Omental fat pad (tissue), 4 donors: Measurements from ENCODE around the gene SSBP1. TPM values are rescaled to one million over a fixed set of nuclear protein-coding genes. Genes with fewer than 3 reads are reported as not detected.

Source experiments
- ATAC-seq: fragments of 150-250 bp; one replicate; pipeline ENCODE4 v1.9.1; 2016; ENCODE audit warnings: mild to moderate bottlenecking, moderate library complexity; ENCODE audit not compliant: low FRiP score
- DNase-seq: peaks from one replicate; pipeline ENCODE4 v3.0.0-alpha.2; 2019; ENCODE audit warnings: low spot score
- CTCF ChIP-seq, 3 donors: fragments of 450-650 bp; IDR thresholded peaks; one replicate each; pipeline ENCODE4 v1.5.1; 2016 to 2017; ENCODE audit warnings: antibody characterized with exemption in 3 of 3, mild to moderate bottlenecking in 3 of 3, moderate library complexity in 2 of 3
- total RNA-seq, 4 donors: library from RNA; depleted of rRNA; stranded (reverse); fragments of >200 nt; gene quantifications; one replicate each; pipeline ENCODE4 v1.1.0, GENCODE V29; 2016

Gene SSBP1
- total RNA-seq, 4 donors from 2014 or later, result 76.8 to 106 (median 92.0) TPM

DNA sequence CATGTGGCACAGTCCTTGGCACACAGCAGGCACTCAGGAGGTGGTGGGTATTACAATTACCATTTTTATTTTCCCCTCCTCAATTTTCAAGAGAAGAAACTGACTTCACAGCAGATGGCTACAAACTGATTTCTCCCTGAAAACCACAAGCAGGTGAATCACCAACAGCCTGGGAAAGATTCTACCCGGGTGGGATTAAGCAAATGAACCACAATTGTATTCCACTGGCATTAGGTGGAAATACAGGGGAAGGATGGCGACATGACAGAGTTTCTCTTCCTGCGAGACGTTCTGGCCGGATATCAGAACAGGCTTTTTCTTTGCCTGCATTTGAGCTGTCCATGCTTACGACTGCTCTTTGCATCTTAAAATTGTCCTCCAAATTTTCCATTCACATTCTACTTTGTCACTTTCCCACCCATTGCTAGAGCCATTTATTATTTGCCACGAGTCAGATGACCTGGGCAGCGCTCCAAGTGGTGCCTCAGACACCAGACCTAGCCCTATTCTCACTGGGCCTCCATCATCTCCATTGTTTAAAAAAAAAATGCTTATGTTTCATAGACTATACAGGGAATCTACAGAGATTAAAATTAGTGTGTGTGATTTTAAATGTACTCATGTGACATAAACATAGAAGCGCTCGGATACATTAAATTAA is 40.8 kb upstream of the SSBP1 start:
- DNase-seq (no peak), ATAC-seq (no peak)
- no peak for TF ChIP-seq CTCF (IDR thresholded peaks at IDR 0.05)

DNA sequence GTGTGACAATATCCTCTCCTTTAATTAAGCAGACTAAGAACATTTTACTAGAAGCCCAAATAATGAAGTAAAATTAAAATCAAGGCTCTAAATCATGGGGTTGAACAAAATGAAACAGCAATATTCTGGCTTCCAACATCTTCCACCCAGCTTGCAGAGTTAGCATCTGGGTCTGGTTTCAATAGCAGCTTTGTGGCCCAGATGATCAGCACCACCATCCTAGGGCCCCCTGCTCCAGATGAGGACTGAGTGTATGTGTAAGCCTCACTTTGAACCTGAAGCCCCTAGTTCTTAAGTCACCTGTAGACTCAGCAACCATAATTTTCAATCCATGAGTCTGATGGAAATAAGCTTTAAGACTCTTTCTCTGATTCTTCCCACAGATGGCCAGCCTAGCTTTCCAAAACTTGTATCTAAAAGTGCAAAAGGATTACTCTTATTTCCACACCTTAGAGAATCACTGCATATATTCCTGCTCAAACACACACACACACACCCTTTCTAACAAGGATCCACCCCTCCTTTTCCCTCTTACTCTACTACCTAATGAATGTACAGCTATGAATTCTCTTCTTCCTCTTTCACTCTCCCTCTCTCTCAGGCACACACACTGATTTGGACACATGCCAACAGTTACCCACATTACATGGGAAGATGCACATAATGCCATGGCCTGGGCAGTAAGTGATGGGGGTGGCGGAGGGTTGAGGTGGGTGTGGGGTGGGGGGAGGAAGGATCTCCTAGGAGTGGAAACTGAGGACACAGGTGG is 39.7 kb upstream of the SSBP1 start:
- TF ChIP-seq CTCF (IDR thresholded peaks at IDR 0.05), result no peak
- ATAC-seq (no peak), DNase-seq (no peak)

DNA sequence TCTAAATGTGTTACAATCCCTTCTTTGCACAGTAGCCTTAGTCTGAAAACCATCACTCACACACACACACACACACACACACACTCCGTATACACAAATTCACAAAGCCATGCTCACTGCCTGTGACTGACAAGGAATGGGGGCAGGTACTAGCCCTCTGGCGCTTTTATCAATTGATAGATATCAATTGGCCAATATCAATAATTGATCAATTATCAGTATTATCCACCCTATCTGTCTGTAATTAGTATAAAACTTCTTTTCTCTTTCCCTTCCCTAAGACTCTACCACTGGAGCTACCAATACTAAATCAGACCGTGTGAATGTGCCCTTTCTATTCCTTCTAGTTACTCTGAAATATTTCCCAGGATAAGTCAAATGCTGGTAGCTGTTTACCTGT is 38.3 kb upstream of the SSBP1 start:
- TF ChIP-seq CTCF (IDR thresholded peaks at IDR 0.05), result no peak
- ATAC-seq (no peak), DNase-seq (no peak)

DNA sequence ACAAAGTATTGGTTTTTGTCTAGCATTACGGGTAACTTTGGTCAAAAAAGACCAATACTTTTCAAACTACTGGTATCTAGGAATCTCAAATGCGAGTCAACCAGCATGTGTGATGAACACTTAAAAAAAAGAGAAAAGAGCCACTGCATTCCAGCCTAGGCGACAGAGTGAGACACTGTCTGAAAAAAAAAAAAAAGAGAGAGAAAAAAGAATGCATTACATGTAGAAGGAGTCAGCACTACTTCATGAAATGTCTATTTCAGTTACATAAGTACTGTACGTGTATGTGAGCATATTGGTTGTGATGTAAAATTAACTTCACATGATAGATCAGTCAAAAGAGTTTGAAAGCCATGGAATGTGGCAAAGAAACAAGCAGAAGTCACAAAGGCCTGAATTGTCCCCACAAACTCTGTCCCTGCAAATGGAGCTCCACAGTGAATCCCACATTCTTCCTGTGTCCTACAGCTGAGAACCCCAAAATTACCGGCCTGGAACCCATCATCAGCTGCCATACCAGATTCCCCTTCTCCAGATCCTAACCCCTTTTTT is 37.8 kb upstream of the SSBP1 start:
- DNase-seq, result no peak
- no peak for ATAC-seq
- no peak for TF ChIP-seq CTCF (IDR thresholded peaks at IDR 0.05)

DNA sequence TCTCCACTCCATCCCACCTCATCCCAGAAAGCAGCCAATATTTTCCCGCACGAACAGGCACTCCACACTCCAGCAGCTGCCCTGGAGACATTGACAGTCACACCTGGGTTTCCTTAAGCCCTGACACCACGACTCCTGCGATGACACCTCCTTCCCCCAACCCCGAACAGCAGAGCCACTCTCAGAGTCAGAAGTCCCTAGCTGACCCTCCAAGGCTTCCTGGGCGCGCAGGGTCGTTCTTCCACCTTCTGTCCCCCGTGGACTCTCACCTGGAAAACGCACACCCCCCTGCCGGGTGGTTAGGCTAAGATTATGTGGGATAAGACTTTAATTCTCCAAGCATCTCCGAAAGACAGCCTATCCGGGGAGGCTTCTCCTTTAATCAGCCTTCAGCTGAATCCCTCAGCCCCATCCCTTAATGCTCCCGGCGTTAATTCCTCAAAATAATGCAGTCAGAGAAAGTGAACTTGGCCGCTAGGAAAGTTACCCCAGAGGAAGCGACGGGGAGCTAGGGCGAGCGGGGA is 37.2 kb upstream of the SSBP1 start:
- no peak for TF ChIP-seq CTCF (IDR thresholded peaks at IDR 0.05)
- DNase-seq (no peak), ATAC-seq (peak; percentile 12)

DNA sequence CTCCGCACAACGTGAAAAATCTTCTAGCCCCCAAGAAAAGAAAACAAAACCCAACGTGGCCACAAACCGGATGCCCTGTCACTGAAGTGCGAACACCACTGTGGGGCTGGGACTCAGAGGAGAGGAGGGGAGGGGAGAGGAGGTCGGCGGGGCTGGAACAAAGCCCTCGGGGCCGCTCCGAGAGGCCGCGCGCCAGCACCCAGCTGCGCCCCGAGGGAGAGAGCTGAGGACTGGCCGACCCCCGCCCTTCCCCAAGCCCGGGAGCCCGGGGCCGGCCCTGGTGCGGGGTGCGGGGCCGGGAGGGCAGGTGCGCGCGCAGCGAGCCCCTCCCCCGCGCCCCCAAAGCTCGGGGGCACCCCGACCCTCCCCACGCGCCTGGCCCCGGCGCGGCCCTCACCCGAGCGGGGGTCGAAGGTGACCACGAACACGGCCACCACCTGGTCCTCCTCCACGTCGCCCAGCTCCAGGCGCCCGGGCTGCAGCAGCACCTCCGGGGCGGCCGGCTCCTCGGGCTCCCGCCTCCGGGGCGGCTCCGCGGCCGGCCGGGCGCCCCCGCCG is 36.6 kb upstream of the SSBP1 start:
- ATAC-seq, result peak; percentile 71
- TF ChIP-seq CTCF (IDR thresholded peaks at IDR 0.05), result no peak
- no peak for DNase-seq
